ENCODE measurements around the gene LYPD5. TPM values are rescaled to one million over a fixed set of nuclear protein-coding genes. Genes with fewer than 3 reads are reported as not detected.
"Not testable (repeated sequence)": the region's sequence is repeated elsewhere in the genome, so short reads cannot be mapped to it uniquely, and the experiment has no call there.

LYPD5 gene
- total RNA-seq, 2 donors from 2014 or later = 0.70 to 3.5 TPM

DNA sequence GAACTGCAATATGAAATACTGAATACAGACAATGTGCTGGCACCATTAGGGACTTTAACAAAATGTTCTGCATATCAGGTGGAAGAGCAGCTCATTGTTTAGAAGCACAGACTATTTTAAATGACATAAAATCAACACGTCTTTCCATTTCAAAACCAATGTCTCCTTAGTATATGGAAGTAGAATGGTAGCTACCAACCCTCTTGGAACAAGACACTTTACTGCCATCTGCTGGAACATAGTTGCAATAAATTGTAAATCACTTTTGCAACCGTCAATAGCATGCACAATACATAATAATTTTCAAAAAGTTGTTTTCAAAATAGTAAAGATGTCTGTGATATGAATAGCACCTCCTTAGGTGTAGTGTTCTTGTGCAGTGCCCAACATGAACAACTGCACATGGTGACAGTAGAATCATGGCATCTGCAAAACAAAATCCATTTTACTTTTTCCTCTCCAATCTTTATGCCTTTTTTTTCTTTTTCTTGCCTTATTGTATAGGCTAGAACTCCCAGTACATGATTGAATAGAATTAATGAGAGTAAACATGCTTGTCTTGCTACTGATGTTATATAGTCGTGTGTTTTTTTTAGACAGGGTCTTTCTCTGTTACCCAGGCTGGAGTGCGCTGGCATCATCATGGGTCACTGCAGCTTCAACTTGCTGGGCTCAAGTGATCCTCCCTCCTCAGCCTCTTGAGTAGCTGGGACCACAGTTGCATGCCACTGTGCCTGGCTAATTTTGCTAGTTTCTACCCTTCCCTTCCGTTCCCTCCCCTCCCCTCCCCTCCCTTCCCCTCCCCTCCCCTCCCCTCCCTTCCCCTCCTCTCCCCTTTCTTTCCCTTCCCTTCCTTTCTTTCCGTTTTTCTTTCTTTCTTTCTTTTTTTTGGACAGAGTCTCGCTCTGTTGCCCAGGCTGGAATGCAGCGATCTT lies 7.8 kb upstream of the LYPD5 start:
- DNase-seq (no peak), ATAC-seq (peak; percentile 75)
- intact Hi-C loops (cut with DNase I, micrococcal nuclease) = no loop called here

DNA sequence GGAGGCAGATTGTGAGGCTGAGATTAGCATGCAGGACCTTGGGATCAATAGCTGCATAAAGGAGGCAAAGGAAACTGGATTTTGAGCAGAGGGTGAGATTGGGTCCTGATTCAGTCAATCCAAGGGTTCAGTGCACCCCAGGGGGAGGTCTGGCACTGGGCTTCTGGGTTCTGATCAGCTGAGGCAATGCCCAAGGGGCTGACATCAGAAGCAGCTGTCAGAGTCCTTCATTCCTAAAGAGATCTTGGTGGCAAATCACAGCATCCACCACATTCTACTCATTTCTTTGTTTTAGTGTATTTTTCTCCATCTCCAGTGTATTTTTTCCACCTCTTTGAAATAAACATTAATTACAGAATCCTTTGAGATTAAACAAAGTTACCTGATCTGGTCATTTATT lies 5.4 kb upstream of the LYPD5 start:
- intact Hi-C loops (cut with DNase I, micrococcal nuclease) = no loop called here
- no peak for DNase-seq
- ATAC-seq = no peak

DNA sequence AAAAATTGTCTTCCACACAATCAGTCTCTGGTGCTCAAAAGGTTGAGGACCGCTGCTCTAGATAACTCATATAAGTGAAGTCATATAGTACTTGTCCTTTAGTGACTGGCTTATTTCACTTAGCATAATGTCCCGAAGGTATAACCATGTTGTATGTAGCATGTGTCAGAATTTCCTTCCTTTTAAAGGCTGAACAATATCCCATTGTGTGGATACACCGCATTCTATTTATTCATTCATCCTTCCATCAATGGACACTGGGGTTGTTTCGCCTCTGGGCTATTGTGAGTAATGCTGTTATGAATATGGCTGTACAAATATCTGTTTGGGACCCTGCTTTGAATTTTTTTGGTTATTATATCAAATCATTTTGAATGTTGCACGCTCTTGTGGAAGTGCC lies 4.6 kb upstream of the LYPD5 start:
- no peak for DNase-seq
- intact Hi-C loops (cut with DNase I, micrococcal nuclease) = no loop called here
- ATAC-seq = no peak

DNA sequence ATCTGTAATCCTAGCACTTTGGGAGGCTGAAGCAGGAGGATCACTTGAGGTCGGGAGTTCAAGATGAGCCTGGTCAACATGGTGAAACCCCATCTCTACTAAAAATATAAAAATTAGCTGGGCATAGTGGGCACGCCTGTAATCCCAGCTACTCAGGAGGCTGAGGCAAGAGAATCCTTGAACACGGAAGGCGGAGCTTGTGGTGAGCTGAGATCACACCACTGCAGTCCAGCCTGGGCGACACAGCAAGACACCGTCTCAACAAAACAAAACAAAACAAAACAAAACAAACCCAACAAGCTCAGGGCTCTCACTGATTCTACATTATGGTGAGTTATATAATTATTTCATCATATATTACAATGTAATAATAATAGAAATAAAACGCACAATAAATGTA lies 4.2 kb upstream of the LYPD5 start:
- DNase-seq; ATAC-seq; intact Hi-C loops (cut with DNase I, micrococcal nuclease): not testable (repeated sequence)

DNA sequence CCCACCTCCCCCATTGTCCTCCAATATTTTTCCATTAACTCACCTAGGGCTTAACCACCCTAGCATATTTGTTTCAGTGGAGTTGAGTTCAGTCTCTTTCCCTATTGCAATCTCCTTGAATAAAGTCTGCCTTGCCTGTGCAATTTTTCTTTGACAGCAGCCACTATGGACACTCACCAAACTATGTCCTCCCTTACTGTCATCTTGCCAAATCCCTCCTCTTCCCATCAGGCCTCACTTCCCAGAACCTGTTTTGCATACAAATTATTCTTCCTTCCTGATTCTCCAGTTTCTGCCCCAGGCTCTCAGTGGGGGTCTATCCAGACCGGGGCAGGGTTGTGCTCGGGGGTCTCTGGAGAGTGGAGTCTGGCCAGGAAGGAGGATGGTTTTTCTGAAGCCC lies 2.2 kb upstream of the LYPD5 start:
- DNase-seq = no peak
- ATAC-seq = no peak
- intact Hi-C loops (cut with DNase I, micrococcal nuclease) = no loop called here

DNA sequence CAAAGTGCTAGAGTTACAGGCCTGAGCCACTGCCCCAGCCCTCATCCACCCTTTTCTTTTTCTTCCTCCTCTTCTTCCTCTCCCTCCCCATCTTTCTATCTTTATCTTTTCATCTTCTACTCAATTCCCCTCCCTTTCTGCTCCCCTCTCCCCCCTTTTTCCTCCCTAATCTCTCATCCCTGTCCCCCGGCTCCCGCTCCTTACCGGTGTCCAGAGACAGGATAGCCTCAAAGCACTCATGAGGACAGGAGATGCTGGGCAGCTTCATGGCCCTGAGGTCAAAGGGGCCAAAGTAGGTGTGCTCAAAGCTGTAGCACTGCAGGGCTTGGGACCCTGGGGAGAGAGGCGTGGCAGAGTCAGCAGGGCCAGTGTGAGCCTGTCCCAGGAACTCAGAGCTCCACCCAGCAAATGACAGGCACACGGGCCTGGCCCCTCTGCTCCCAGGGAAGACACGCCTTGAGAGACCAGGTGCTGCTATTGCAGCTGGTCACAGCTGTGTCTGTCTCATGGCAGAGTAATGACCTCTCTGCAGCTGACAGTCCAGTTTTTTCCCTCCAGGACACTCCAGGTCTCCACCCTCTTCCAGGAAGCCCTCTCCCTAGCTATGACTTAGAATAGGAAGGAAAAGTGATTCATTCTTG lies 2.6 kb downstream of the LYPD5 start:
- intact Hi-C loops (cut with DNase I, micrococcal nuclease) = no loop called here
- ATAC-seq = peak; percentile 82
- DNase-seq = peak; percentile 53 to 79

DNA sequence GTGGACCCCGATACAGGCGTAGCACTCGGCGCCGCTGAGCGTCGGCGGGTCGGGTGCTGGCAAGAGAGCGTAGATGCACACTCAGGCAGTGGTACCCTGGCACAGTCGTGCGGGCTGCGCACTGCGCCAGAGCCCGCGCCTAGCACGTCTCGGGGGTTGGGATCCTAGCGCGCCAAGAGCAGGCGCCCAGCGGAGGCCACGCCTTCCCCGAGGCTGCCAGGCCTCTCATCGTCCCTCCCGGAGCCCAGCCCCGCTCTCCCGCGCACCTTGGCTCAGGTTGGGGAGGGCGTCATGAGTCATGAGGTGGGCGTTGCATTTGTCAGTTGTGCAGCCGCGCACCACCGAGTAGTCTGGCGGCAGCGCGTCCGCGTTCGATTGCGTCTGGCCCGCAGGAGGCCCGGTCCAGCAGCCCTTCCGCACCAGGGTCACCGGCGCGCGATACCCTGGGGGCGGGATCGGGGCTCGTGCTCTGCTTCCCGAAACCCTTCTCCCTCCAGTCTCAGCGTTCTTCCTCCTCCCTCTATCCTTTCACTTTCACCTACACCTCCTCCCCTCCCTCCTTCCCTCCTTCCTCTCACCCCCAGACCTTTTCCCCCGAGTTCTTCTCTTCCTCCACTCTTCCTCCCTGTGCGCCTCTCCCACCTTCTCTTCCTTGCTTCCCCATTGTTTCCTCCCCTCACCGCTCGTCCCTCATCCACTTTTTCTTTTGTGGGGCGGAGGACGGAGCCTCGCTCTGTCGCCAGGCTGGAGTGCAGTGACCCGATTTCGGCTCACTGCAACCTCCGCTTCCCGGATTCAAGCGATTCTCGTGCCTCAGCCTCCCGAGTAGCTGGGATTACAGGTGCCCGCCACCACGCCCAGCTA lies 3.5 kb downstream of the LYPD5 start:
- DNase-seq = peak; percentile 73 to 74
- peak; percentile 87 for ATAC-seq
- intact Hi-C loops (cut with DNase I, micrococcal nuclease) = no loop called here

DNA sequence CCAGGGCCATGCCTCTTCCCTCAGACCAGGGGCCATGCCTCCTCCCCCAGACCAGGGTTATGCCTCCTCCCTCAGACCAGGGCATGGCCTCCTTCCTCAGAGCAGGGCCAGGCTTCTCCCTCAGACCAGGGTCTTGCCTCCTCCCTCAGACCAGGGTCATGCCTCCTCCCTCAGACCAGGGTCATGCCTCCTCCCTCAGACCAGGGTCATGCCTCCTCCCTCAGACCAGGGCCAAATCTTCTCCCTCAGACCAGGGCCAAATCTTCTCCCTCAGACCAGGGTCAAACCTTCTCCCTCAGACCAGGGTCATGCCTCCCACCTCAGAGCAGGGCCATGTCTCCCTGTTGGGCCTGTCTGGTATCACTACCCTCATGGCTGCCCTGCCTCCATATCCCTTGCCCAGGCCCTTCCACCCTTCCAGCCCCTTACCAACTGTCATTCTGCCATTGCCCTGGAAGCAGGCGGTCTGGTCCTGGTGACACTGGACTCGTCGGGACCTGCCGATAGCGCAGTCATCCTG lies 4.2 kb downstream of the LYPD5 start:
- intact Hi-C loops (cut with DNase I, micrococcal nuclease) = no loop called here
- DNase-seq = no peak
- no peak for ATAC-seq

DNA sequence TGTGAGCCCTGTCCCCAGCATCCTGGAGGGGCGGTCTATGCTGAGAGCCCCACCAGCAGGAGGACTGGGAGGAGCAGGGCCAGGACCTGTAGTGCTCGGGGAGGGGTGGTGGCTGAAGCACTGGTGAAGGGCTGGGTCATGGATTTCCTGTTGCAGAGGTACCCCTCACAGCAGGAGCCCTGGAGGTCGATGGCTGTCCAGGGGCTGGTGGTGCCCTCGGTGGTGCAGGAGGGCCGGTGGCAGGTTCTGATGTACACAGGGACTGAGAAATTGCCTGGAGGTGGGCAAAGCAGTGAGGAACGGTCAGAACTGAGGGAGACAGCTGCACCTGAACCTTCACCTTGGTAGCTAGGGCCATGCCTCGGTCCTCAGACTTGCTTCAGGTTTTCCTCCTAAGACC lies 4.7 kb downstream of the LYPD5 start:
- intact Hi-C loops (cut with DNase I, micrococcal nuclease) = no loop called here
- no peak for DNase-seq
- no peak for ATAC-seq

DNA sequence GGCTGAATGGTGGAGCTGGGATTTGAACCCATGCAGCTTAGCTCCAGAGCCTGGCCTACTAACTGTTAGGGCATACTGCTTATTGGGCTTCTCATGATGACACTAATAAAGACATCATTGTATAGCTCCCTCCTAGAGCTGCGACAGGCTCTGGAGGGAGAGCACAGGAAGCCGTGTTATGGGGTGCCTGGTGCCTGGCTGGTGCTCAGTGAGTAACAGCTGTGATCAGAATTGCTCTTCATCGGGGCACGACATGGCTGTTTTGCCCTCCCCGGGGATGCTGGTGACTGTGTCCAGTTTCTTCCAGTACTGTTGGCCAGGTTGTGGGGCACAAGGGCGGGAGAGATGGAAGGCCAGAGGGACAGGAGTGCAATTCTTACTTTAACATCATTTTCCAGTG lies 5.1 kb downstream of the LYPD5 start:
- no peak for ATAC-seq
- intact Hi-C loops (cut with DNase I, micrococcal nuclease) = no loop called here
- no peak for DNase-seq

DNA sequence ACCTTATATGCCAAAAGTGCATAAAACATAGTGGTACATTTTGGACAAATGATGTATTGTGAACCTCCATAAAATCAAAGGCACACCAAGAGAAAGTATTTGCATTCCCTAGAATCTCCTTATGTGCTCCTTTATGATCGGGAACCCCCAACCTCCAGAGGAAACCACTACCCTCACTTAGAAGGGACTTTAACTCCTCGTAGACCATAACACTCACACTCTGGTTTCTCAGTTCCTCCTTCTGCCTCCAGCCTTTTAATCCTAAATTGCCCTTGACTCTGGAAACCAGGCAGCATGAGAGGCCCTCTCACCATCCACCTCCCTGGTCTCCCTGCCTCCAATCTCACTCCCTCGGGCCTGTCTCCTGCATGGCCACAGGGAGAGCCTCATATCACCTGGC lies 11.7 kb downstream of the LYPD5 start:
- intact Hi-C loops (cut with DNase I, micrococcal nuclease) = no loop called here
- ATAC-seq = no peak
- DNase-seq = no peak

DNA sequence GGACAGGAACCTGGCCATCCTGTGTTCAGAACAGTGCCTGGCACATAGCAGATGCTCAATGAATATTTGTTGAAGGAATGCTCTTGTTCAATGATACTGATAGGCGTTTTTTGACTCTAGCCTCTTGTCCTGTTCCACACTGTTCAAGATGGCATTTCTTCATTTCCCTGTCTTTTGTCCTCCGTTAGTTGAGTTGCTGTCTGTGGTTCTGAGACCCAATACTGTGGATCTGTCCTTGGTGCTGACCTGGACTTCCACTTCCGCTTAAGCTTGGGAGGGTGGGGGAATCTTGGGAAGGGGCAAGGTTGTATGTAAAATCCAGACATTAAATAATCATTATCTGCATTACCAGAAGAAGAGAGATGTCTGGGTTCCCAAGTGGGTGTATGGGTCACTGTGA lies 13.2 kb downstream of the LYPD5 start:
- DNase-seq (no peak), ATAC-seq (no peak)
- intact Hi-C loops (cut with DNase I, micrococcal nuclease) = no loop called here

DNA sequence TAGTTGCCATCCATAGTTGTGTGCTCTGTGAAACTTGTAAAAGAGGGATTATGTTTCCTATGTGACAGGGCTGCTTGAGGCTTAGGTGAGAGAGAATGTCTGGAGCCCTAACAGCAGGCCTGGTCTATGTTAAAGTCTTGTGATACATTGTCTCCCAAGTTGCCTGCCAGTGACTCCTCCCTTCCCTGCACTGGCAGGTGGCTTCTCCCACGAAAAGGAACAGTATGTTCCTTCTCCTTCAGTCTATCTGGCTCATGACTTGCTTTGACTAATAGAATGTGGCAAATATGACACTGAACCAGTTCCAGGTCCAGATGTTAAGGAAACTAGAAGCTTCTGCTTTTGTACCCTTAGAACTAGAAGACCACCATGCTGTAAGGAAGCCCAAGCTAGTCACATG lies 15.6 kb downstream of the LYPD5 start:
- intact Hi-C loops (cut with DNase I, micrococcal nuclease) = loop anchor here in 1 of 2 donors (2.0 kb wide), 1 partner anchor 42 kb away; no protein-coding TSS in a partner anchor
- no peak for DNase-seq
- no peak for ATAC-seq

DNA sequence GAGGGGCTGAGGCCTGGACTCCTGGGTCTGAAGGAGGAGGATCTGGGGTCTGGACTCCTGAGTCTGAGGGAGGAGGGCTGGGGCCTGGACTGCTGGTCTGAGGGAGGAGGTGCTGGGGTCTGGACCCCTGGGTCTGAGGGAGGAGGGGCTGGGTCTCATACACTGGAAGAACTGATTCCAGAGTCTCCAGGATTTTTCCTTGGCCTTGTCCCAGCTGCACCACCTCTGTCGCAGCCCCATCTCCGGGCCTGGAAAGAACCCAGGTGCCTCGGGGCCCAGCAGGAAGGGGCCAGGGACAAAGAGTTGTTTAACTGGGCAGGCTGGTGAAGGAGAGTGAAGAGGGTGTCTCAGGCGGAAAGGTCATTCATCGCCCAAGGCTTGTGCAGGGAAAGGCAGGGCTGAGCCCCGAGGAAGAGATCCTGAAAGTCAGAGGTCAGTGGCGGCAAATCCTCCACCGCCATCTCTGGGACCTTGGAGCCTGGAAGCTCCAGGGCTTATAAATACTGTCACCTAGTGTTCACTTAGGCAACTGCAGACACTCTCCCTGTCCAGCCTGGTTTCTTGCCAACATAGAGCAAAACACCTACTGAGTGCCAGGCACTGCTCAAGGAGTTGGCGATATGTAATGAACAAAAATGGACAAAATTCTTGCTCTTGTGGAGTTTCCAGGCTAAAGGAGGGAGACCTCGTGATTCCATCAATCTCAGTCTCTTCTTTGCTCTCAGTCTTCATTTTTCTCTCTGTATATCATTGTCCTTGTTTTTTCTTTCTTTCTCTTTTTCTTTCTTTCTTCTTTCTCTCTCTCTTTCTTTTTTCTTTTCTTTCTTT lies 17.1 kb downstream of the LYPD5 start:
- intact Hi-C loops (cut with DNase I, micrococcal nuclease) = no loop called here
- DNase-seq (peak; percentile 61 to 68), ATAC-seq (peak; percentile 42)

DNA sequence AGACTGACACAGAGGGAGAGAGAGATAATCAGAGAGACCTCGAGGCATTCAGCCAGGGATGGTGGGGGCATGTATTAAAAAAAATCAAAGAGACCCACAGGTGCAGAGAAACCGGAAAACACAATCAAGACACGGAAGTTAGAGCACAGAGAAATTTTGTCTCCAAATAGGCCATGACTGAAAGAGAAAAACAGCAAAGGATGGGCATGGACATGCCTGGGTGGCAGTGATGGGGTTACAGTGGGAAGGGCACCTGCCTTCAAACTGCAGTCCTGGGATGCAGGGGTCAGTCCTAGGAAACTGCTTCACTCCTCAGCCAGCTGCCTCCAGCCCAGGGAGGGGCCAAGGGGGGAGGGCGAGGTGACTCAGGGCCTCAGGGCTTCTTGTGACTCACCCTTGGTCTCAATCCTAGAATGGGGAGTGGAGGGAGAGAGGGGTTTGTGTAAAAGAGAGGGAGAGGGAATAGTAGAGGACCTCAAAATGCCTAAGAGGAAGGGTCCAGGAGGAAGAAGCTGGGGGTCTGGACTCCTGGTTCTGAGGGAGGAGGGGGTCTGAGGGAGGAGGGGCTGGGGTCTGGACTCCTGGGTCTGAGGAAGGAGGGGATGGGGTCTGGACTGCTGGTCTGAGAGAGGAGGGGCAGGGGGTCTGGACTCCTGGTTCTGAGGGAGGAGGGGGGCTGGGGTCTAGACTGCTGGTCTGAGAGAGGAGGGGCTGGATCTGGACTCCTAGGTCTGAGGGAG lies 17.8 kb downstream of the LYPD5 start:
- intact Hi-C loops (cut with DNase I, micrococcal nuclease) = no loop called here
- ATAC-seq = peak; percentile 25
- peak; percentile 58 to 78 for DNase-seq

DNA sequence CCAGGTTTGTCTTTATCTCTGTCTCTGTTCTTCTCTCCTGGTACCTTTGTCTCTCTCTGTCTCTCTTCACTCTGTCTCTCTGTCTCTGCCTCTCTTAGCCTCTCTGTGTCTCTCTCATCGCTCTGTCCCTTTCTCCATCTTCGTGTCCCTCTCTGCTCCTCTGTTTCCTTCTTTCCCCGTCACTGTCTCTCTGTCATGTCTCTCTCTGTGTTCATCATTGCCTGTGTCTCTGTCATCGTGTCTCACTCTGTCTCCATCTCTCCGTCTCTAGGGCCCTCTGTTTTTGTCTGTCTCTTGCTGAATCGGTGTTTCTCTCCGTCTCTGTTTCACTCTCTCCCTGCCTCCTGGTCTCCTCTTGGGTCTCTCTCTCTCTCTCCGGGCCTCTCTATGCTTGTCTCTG lies 18.6 kb downstream of the LYPD5 start:
- no peak for DNase-seq
- no peak for ATAC-seq
- intact Hi-C loops (cut with DNase I, micrococcal nuclease) = no loop called here

DNA sequence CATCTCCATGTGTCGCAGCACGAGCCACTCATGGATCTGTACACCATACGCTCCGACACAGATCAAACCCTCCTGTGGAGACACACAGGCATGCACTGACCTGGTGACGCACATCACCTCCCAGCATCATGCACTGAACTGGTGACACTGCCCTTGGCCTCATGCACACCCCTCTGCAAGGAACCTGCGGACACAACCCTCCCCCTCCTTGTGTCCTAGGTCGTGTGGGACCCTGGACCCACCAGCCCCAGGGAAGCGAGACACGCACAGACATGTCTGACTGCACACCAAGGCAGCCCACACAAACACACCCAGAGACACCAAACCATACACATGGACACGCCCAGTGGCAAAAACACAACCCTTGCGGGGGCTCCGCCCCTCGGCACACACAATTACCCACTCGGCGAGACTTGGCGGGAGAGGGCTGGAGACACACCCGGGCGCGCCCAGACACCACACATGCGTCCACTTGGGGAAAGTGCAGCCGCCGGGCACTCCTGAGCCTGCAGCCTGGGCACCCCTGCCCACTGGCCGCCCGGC lies 19.5 kb downstream of the LYPD5 start:
- ATAC-seq = peak; percentile 57
- peak; percentile 83 to 84 for DNase-seq
- intact Hi-C loops (cut with DNase I, micrococcal nuclease) = no loop called here

DNA sequence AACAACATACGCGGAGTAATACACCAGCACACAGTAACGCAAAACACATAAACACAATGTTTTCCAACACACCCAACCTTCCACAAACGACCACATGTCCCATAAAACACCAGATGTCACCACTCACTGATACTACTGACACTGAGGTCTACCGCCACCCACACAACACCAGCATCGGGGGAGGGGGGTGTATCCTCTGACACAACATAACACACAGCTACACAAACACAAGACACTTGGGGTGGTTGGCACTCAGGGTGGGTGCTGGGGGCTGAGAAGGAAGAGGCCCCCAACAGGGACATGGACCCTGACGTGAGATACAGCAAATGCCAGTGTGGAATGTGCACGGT lies 20.0 kb downstream of the LYPD5 start:
- DNase-seq (no peak), ATAC-seq (no peak)
- intact Hi-C loops (cut with DNase I, micrococcal nuclease) = no loop called here
